Activated CD8-positive, alpha-beta memory T cell treated with anti-CD3 and anti-CD28 coated beads, Interleukin-2, amount 50 U/mL, for 4 hours (primary cell): ENCODE measurements around the gene SHISA7.
"Not testable (repeated sequence)": the region's sequence is repeated elsewhere in the genome, so short reads cannot be mapped to it uniquely, and the experiment has no call there.

ENCODE experiments used
- DNase-seq: peaks from one replicate; pipeline ENCODE4 v3.0.0-alpha.2; 2020

SHISA7 gene

GRCh38 chr19:55462722-55463121 lies 19.6 kb upstream of the SHISA7 start:
- DNase-seq: no peak

GRCh38 chr19:55461974-55462626 lies 19.0 kb upstream of the SHISA7 start:
- no peak for DNase-seq

GRCh38 chr19:55461259-55461973 lies 18.3 kb upstream of the SHISA7 start, which contains the start of gene ISOC2:
ISOC2 (minus strand) TSS chr19:55461642; CDS start chr19:55456486, 5,156 bp downstream.
- DNase-seq: peak; percentile 100

DNA sequence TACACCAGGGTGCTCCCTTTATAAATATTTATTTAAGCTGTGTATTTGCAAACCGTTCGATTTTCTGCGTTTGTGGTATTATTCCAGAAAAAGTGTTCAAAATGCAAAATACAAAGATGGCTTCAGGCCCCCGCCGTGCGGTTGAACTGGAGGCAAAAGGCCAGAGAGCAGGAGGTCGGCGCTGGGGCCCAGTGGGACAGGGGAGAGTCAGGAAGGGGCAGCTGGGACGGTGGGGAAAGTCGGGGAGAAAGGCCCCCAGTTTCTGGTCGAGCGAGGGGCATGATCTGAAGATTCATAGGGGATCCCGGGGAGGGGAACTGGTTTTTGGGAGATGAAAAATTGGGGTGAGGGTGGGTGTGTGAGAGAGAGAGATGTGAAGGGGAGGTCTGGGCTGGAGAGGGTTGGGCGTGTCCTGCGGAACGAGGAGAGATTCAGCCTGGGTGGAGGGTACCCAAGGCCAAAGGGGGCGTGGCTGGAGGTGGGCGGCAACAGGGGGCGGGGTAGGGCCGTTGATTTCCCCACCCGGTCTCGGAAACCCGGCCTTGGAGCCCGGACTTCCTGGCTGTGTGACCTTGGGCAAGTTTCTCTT lies 17.7 kb upstream of the SHISA7 start:
- peak; percentile 47 for DNase-seq

DNA sequence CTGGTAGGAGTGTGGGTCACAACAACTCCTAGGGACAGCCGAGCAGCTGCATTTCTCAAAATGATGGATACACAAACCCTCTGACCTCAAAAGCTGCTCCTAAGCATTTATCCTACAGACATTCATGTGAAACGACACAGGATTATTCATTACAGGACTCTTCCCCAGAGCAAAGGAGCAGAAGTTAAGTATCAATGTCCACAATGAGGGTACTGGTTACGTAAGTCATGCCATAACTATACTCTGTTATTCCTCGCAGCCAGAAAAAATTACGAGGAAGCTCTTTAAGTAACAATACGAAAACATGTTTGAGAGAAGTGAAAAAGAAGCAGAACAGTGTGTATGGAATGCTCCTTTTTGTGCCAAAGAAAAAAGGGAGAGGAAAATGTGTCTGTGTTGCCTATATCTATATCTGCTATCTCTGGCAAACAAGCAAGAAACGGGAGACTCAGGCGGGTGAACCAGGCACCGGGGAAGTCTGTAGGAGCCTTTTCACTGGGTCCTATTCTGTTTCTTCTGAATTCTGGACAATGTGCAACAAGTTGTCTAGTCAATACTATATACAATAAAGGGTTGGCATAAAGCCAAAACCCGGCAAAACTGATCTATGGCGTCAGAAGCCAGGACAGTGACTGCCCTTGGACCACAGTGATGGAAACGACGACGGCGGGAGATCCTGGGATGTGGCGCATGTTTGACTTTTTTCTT lies 17.0 kb upstream of the SHISA7 start:
- DNase-seq: no peak

DNA sequence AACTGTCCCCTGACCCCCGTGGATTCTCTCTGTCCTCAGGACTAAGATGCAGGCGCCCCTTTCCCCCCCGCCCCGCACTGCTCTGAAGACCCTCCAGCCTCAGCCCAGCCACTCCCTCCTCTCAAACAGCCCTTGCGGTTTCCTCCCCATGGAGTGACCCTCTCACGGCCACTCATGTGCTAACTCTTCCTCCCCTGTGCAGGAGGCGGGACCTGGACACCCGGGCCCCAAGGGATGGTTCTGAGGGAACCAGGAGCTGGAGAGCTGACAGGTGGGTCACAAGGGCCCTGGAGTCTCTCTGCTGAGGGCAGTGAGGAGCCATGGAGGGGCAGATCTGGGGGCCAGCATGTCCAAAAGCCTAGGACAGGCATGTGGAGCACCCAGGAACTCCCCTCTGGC lies 16.4 kb upstream of the SHISA7 start:
- no peak for DNase-seq

DNA sequence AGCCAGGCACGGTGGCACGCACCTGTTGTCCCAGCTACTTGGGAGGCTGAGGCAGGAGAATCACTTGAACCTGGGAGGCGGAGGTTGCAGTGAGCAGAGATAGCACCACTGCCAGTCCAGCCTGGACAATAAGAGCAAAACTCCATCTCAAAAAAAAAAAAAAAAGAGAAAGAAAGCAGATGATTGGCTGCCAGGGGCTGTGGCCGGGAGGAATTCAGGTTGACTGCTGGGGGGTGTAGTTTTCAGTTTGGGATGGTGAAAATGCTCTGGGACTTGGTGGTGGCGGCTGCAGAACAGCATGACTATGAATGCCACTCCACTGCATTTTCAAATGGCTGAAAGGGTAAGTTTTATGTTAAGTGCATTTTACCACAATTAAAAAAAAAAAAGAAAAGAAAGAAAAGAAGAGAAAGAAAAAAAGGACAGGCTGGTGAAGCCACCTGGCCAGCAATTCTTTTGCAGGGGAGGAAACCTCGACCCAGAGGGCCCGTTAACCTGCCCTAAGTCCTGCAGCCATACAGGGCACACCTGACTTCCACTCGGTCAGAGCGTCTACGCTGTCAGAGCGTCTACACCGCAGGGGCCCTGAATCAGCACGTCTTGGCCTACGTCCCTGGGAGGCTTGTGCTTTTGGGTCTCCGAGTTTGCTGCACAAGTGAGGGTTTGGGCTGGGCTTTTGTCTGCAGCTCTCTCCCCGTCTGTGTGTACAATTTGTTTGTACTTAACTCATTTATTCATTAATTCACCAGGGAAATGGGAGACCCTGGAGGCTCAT lies 14.8 kb upstream of the SHISA7 start:
- DNase-seq: no peak

GRCh38 chr19:55456347-55456746 lies 13.2 kb upstream of the SHISA7 start:
- DNase-seq: no peak

GRCh38 chr19:55455576-55456235 lies 12.6 kb upstream of the SHISA7 start:
- DNase-seq: no peak

DNA sequence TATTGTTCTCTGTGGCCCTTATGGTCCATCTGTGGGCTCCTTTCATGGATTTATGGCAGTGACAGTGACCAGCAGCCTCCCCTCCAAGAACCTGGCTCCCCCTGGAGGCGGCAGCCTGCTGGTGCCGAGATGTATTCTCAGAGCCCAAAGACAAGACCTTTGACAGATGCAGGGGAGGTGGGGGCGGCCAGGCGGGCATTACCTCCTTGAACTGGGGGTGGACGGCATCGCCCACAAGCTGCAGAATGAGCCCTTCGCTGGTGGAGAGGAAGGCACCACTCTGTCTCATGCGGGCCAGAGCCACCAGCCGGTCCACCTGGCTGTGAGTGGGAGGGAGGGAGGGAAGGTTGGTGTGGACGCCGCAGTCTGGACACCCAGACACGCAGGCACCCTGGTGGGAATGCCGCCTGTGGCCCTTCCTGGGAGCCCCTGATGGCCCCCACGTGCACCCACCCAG lies 11.7 kb upstream of the SHISA7 start:
- peak; percentile 50 for DNase-seq

DNA sequence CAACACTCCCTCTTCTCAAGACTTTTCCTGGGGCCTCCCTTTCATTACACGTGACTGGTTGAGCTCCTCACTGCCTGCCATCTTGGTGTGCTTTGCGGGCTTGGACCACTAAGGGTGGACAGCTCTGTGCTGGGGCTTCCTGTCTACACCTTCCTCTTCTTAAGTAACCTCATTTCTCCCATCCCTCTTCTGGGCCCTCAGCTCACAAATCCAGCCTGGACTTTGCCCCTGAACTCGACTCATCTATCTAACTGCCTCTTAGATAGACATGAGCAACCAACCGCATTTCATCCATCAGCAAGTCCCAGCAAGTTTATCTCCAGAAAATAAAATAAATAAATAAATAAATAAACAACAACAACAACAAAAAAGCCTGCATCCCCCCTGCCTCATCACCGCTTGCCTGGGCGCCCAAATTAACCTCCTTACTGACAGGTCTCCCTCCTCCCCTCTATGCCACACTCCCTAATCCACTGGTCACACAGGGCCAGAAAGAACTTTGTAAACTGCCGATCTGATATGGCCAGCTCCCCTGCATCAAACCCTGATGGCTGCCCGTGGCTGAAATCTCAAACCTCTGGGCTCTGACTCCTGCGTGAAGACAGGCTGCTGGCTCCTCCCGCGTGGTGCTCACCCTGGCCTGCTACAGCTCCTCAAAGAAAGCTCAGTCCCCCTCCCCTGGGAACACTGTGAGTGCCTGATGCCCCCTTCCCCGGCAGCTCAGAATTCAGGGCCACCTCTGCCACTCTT lies 10.6 kb upstream of the SHISA7 start:
- no peak for DNase-seq

- DNase-seq: peak; percentile 40
Observed at GRCh38 chr19:55452749-55453346, 9.7 kb upstream of the SHISA7 start.

DNA sequence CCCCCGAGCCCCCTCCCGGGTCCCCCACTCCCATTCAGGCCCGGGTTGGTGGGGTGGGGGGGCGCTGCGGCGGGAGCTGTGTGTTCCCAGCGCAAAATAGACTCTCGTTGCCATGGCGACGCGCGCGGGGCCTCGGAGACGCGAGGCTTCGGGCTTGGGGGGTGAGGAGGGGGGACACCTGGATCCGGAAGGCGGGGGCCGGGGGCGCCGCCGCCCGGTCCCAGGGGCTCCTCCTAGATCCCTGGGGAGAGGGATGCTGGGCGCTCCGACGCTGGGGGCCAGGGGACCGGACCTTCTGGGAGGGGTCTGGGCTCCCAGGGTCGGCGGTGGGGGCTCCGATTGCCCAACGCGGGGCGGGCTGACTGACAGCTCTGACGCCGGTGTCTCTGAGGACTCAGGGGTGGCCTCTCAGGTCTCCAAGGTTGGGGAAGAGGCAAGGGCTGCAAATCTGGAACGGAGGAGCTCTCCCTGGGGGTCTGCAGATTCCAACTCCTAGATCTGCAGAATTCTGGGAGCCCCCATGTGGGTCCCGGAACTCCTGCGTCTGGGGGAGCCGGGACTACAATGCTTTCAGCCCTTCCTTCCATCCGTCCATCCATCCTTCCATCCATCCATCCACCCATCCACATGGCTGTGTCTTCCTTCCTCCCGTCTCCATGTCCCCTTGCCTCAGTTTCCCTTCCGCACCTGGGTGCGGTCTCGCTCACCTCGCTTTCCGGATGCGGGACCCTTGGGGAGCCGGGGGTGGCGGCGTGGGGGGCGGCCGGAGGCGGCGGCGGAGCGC lies 9.1 kb upstream of the SHISA7 start:
- DNase-seq: no peak

DNA sequence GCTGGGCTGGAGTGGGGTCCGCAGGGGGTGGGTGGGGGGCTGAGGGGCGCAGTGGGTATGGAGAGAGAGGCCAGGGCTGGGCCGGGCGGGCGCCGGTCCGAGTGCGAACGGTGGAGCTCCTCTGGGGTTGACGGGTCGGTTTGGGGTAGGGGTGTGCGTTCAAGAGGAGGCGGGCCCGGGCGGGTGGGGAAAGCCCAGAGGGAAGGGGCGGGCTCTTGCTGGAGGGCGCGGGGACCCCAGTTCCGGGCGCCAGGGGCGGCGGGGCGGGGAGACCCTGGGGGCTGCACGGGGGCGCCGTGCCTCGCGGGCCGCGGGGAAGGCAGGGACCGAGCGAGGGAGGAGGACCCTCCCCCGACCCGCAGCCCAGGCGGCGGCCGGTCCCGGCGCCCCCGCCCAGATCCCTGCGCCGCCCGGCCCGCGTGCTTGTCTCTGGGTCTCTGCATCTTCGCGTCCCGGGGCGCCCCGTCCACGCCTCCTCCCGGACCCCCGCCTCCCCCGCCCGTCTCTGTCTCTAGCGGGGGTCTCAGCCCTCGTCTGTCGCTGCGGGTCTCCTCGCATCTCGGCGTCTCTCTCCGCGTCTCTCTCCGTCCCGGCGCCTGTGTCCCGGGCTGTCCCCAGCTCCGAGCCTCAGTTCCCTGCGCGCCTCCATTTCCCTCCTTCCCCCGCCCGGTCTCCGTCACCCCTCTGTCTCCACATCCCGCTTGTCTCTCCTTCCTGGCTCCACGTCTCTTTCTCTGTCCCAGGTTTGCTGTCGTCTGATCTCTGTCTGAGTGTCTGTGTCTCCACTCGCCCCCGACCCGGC lies 8.3 kb upstream of the SHISA7 start:
- DNase-seq: no peak

DNA sequence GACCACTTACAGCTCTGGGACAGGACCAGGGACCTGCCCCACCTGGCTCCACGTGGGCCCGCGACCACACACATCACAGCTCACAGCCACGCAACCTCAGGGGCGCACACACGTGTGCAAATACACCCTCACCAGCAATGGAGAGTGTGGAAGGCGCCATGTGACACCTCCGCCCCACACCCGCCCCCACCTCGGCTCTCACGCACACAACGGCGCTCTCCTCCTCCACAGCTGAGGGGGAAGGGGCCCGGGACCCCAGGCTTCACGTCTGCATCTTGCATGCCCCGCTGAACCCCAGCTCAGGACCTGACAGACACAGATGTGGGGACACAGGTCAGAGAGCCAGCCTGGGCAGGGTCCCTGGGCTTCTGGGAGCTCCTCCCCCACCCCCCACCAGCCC lies 6.4 kb upstream of the SHISA7 start:
- no peak for DNase-seq

DNA sequence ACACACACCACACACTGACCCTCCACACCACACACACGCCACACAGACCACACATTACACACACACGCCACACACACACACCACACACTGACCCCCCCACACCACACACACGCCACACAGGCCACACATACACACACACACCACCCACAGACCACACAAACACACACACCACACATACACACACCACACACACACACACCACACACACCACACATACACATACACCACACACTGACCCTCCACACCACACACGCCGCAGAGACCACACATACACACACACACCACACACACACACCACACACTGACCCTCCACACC lies 5.0 kb upstream of the SHISA7 start:
- not testable (repeated sequence) for DNase-seq

DNA sequence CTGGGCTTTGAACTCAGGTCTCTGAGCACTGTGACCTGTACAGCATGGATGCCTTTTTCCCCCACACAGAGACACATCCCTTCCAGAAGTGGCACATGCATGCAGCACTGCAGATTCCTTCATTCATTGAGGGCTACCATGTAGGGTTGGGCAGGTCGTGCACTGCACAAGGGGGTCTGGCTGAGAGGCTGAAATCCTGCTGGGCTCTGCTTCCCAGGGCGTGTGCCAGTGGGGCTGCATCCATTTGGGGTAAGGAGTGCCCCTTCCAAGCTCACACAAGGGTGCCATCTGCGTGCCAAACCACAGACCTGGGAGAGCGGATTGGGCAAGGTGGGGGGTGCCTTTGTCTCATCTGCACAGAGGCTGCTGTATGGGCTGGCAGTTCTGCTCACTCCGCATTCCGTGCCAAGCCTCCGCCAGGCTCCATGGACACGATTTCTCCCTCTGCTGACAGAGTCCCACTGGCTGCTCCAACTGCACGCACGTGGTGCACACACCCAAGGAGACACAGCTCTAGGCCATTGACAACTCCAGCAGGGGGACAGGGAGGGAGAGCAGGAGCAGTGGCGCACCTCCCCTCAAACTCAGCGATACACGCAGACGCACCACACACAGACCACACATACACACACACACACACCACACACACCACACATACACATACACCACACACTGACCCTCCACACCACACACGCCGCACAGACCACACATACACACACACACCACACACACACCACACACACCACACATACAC lies 4.5 kb upstream of the SHISA7 start:
- DNase-seq: no peak

DNA sequence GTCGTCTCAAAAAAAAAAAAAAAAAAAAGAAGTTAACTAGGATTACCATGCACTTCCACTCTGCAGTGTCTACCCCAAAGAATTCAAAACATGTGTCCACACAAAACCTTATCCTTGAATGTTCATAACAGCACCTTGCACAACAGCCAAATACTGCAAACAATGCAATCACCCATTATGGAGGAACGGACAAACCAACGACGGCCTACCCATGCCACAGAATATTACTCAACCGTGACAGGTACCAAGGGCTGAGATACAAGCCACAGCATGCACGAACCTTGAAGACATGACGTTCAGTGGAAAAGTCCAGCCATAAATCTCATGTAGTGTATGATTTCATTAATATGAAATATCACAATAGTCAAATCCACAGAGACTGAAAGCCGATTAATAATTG lies 3.0 kb upstream of the SHISA7 start:
- DNase-seq: no peak

DNA sequence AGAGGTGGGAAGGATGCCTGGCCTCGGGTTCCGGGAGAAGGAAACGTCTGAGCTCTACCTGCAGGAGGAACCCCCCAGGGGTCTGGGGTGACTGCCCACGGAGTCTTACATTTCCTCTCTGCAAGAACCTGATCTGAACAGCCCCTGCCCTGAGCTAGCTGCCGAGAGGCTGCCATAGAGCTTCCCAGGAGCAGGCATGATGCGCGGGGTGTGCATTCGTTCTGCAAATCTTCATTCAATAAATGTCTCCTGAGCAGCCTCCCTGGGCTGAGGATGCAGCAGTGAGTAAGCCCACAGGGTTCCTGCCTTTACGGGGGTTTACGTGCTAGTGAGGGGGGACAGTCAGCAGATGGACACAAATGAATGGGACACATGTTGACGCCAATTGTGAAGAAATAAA lies 1.5 kb upstream of the SHISA7 start:
- DNase-seq: no peak
